ENCODE measurements around the gene SYNE1.
"Not testable (repeated sequence)": the region's sequence is repeated elsewhere in the genome, so short reads cannot be mapped to it uniquely, and the experiment has no call there.

Gene SYNE1

GRCh38 chr6:152484806-152485205, 152.4 kb downstream of the SYNE1 start:
- no peak for DNase-seq

- no peak for DNase-seq
Measured at GRCh38 chr6:152482289-152482688, 154.9 kb downstream of the SYNE1 start.

GRCh38 chr6:152478377-152479010, 158.7 kb downstream of the SYNE1 start:
- no peak for DNase-seq

DNA sequence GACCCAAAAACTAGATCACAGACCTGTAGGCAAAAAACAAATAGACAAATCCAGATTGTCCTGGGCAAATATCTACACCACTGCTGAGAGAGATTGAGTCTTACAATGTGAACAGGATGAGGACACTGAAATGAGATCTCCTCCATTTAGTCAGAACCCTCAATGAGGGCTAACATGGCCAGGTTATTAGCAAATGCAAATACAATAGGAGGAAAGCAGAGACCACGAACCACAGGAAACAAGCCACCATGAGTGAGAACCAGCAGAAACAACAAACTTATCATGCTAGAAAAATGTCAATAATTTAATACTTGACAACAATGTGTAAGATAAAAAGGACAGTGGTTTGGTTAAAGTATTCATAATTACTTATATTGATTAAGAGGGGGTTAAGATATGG, 162.8 kb downstream of the SYNE1 start:
- DNase-seq, result no peak

DNA sequence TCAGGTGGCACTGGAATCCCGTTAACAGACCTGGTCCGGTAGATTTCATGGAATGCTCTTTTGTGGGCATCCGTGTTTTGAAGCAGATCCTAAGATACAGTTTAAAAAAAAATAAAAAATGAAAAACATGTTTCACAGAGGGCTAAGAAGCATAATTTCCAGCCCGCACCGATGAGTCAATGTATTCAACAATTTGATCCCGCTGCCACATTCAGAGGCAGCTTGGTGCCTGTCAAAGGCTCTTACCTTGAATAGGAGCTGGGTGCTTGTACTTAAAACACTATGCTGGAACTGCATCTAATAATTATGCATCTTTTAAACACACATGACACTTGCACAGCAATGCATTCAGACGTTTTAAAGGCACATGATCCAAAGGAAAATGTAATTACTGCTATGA, 164.8 kb downstream of the SYNE1 start:
- DNase-seq, result no peak

DNA sequence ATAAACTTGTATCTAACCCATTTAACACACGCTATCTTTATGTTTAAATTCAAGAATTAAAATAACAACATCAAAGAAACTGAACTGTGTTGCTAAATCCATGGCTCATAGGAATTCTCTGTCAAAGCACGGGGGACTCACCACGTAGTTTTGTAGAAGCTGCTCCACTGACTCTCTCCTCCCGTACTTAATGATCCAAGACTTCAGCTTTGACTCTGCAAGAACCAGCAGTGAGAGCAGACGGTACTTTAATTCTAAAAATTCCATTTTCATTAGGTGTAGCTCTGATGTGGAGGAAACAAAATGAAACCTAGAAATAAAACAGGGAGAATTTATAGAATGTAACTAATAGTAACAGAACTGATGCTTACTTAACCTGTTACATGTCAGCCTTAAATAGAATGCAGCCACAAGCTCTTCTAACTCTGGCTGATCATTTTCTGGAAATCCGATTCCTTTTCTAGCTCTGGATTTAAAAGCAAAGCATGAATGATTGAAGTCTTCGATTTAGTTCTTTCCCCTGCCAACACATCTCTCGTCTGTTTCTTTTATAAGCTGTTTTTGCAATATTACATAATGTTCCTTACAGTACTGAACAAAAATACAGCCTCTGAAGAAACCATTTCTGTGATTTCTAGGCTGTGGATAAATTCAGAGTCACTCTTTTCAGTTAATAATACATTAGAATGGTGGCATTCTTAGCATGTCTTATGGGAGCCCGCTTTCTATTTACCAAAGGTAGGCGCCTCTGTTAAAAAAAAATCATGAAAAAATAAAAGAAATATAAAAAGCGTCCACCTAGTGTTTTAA, 165.5 kb downstream of the SYNE1 start:
- DNase-seq, result no peak

DNA sequence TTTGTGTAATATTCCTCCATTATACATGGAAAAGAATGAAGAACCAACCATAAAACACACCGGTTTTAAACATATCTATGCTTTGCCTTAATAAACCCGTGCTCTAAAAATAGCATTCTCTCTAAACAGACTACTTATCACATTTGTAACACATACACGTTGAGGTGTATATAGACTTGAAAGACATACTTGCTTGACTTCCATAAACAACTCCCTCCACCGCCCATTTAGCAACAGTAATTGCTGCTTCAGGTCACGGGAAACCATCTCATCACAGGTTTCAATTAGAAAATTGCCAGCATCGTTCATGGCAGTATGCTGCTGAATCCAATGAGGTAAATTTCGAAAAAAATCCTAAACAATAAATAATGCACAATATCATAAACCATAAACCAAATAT, 174.0 kb downstream of the SYNE1 start:
- no peak for DNase-seq

- DNase-seq, result no peak
Measured at GRCh38 chr6:152462716-152463115, 174.4 kb downstream of the SYNE1 start.

- no peak for DNase-seq
Measured at GRCh38 chr6:152461556-152461955, 175.6 kb downstream of the SYNE1 start.

GRCh38 chr6:152458648-152459644, 178.2 kb downstream of the SYNE1 start:
- DNase-seq, result no peak

- no peak for DNase-seq
Measured at GRCh38 chr6:152457949-152458624, 179.1 kb downstream of the SYNE1 start.

- DNase-seq, result no peak
Measured at GRCh38 chr6:152454003-152454402, 183.2 kb downstream of the SYNE1 start.

GRCh38 chr6:152453421-152453820, 183.7 kb downstream of the SYNE1 start:
- no peak for DNase-seq

DNA sequence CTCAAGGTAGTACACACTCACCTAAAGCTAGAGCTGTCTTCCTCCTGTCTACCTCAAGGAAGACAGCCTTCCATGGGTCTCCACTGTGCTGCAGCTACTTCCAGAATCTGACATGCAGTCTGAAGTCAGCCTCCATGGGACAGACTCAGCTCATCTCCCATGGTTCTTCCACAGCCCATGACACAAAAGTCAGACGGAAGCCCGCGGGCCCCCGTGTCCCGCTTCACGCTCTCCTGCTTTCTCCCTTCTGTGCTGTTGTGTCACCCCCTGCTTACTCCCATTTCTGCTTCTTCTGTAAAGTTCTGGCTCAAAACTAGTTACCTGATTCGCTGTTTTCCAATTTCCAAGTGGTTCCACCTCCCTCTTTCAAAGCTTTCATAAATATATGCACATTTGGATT, 184.5 kb downstream of the SYNE1 start:
- no peak for DNase-seq

DNA sequence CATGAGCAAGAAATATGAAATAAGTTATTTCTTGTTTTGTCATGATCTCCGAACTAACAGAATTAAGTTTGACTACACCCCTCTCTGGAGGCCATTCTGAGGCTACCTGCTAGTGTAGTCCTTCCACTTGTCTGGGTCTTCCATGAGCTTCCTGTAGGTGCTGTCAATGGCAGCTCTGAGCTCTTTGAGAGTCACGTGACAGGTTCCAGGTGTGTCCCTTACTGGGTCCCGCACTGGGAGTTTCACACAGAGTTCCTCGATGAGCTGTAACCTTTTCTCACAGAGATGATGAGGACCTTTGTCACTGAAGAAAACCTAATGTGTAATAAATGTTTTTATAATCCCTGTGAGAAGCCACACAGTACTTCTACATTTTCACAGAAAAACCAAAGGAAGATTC, 186.6 kb downstream of the SYNE1 start:
- no peak for DNase-seq

DNA sequence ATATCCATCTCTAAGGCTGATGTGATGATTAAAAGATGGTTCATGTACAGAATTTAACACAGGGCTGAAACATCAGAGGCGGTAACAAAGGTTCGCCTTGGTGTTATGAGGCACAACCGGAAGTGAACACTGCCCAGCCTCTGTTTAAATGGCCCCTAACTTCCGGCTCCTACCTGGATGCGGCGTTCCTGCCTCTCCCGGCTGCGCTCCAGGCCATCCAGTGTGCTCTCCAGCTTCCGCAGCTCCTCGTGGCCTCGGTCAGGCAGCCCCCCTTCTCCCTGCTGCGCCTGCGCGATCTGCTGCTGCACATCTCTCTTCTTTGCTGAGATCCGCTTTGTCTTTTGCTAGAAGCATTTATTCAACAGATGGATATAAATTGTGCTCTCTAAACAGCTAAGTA, 195.3 kb downstream of the SYNE1 start:
- no peak for DNase-seq

GRCh38 chr6:152435816-152436215, 201.3 kb downstream of the SYNE1 start:
- no peak for DNase-seq

- DNase-seq, result no peak
Measured at GRCh38 chr6:152432758-152433157, 204.4 kb downstream of the SYNE1 start.

DNA sequence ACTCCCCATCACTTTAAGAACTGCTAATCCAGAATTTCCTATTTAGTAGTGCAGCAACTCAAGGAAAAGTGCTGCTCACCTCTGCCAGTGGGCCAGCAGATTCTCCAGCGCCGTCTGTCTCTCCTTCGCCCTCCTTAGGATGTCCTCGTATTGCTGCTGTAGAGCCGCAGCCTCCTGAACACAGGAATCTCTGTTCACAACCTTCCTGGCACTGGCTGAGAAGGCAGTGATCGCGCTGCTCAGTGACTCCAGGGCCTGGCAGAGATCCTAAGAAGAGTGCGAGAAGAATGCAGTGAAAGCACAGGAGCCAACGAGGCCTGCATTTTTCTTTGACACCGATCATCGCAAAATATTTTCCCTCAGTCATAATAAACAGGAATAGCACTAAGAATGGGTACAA, 209.0 kb downstream of the SYNE1 start:
- no peak for DNase-seq

- no peak for DNase-seq
Measured at GRCh38 chr6:152426276-152426675, 210.9 kb downstream of the SYNE1 start.

GRCh38 chr6:152423216-152424103, 213.7 kb downstream of the SYNE1 start:
- no peak for DNase-seq

DNA sequence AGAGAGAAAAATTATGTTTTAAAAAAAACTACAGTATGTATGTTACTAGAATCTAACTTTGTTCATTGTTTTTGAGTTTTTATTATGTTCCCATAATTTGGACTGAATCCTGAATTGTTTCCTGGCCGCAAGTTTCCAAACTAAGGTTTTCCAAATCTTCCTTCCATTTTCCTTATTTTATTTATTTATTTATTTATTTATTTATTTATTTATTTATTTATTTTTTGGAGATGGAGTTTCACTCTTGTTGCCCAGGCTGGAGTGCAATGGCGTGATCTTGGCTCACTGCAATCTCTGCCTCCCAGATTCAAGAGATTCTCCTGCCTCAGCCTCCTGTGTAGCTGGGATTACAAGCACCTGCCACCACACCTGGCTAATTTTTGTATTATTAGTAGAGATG, 215.7 kb downstream of the SYNE1 start:
- not testable (repeated sequence) for DNase-seq

Data from activated T-cell treated with anti-CD3 and anti-CD28 coated beads, Interleukin-2, amount 50 U/mL, for 48 hours (primary cell).